ENCODE data around the gene ST3GAL5.

Gene ST3GAL5

DNA sequence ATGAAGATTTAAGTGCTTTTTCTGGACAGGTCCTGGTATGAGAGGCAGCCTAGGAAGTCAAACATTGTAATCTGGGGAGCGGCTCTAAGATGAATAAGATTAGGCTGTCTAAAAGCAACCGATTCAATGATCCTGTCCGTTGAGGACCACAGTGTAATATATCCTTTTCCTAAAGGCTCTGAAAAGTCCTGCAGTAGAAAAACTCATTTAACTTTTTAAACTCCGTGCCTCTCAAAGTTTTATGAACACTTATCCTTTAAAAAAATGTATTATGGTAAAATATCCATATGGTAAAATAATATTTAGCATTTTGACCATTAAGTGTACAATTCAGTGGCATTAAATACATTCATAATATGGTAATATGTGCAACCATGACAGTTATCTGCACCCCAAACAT is 95.2 kb downstream of the ST3GAL5 start:
- DNase-seq: no peak

DNA sequence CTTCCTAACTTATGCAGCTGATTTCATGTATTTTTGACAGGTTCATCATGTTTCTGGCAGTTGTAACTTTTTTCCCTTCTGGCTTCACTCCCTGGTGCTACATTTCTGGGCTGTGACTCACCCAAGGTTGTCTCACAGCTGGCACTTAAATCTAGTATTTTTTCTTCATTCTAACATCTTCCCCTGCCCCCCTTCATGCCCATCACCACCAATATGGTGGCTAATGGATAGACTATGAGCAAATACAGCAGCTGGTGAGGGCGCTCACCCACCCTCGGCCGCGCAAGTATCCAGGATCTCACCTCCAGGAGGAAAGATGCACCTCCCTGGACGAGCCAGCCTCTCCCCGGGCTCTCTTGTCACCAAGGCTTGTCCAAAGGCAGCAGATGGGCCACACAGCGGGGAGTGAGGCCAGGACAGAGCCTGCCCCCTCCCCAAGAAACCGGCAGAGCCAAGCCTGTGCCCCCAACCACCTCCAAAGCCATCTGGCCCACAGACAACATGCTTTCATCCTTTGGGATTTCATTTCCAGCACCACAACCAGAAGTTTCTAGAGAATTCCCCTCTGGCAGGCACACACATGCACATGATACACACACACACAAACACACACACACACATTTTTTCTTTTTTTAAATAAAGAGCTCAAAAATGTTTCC is 95.9 kb downstream of the ST3GAL5 start:
- peak in 1 of 56 donors; percentile 13 for DNase-seq

DNA sequence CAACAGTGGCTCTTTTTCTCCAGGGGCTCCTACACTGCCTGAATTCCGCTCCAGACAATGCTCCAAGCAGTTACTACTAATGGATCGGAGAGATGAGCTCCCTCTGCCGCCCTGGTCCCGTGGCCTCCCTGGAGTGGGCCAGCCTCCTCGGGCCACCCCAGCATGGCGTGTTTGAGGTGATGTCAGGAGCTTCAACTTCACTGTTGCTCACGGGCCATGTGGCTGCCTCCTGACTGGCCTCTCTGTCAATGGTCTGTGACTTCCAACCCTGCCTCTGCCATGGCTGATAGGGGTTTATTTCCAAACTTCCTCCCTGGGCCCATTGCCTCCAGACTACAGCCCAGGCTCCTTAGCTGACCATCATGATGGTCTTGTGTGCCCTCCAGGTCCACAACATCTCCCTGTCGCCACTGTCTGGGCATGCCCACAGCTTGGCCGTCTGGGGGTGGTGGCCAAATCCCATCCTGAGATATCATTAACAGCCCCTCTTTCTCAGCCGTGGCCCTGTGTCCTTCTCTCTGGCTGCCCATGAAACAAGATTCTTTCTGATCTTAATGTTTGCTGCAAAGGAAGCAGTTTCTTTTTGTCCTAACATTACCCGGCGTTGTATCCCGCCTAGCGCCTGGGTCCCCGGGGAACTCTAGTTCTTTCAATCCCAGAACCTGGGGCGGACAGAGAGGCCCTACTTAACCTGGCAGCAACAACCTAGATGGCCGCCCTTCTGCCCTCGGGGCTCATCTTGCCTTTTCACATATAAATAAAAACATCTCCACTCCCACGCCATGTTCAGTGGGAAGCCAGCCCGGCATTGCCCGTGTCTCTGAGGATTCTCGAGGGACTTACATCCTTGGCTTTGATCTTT is 96.9 kb downstream of the ST3GAL5 start:
- DNase-seq: no peak

DNA sequence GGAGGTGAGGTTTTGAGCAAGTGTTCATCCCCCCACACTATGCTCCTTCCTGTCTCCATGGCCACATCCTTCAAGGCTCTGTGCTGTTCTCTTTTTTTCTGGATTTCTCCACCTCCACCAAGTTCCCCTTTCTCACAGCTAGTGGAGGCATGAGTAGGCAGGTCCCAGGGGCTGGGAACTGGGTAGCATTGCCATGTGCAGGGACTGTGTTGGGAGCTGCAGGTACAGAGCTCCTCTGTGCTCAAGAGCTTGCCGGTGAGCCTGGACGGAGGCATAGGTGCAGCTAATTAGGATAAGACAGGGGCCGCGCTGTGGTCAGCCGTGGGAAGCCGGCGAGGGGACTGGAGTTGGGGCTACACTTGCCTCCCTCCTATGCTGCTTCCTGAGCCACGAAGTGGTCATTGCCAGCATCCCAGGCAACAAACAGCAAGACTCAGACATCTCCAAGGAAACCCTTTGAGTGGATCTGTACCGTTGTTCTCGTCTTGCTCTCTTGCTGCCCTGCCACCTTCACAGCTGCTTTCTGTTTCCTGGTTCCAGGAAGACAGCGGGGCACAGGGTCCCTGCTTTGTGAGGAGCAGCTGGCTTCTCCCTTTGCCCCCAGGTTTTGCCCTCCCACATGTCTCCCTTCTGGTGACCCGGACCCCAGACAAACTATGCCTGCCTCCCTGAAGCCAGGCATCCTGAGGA is 98.1 kb downstream of the ST3GAL5 start:
- DNase-seq: peak in 7 of 56 donors; percentile 16 to 55 (median 24)

DNA sequence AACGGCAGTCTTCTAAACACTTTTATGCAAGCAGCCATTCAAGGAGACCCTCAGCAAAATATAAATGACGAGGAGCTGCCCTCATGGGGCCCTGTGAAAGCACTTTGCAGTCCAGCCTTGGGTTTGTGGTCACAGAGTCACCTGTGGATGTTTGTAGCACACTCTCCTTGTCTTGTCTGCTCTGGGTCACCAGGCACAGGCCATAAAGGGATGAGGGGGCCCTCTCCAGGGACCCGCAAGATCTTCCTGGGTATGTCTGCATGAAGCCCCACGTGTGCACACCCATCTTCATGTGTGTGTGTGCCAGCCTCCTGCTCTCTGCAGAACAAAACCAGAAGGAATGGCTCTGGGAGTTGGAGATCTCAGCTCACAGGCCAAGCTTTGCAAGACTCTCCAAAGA is 98.8 kb downstream of the ST3GAL5 start:
- DNase-seq: no peak

DNA sequence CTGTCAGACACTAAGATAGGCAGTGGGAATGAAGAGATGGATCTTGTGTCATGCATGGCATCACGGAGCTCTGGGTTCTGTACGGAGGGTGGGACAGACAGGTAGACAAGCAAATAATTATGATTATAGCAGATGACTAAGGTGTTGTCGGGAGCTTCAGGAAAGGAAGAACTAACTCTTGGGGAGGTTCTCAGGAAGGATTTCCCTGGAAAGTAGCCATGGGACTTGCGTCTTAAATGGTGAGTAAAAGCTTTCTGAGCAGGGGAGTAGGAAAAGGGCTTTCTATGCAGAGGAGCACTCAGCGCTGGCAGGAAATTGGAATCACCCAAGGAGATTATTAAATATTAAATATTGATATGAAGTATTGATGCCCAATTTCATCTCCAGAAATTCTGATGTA is 99.5 kb downstream of the ST3GAL5 start:
- no peak for DNase-seq

DNA sequence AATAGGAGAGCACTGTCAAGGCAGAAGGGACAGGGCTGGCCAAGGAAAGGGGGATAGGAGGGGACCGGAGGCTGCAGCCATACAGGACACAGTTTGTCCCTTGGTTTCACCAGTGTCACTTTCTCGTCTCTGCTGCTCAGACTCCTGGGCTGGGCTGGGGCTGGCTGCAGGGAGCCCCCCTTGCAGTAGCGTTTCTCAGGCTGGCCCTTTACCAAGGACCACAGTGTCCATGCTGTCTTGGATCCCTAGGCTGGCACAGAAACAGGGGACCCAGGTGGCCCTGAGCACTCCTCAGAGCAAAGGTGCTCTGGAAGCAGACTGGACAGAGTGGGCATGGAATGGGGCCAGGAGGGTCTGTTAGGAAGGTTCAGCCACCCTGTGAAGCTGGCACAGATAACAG is 100.2 kb downstream of the ST3GAL5 start:
- DNase-seq: no peak

DNA sequence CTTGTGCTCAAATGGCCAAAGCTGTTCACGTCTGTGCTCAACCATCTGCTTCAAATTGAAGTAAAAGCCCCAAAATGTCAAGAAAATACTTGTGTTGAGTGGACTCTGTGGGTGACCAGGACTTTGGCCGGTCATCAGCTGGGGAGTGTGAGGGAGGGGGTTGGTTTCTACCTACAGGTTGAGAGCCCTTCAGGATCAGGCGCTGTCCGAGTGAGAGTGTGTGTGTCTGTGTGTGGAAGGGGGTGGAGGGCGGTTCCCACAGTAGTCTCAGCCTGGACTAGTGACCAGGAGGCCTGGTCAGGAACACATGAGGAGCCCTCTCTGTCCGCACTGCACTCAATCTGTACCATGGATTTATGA is 100.8 kb downstream of the ST3GAL5 start:
- DNase-seq: no peak

DNA sequence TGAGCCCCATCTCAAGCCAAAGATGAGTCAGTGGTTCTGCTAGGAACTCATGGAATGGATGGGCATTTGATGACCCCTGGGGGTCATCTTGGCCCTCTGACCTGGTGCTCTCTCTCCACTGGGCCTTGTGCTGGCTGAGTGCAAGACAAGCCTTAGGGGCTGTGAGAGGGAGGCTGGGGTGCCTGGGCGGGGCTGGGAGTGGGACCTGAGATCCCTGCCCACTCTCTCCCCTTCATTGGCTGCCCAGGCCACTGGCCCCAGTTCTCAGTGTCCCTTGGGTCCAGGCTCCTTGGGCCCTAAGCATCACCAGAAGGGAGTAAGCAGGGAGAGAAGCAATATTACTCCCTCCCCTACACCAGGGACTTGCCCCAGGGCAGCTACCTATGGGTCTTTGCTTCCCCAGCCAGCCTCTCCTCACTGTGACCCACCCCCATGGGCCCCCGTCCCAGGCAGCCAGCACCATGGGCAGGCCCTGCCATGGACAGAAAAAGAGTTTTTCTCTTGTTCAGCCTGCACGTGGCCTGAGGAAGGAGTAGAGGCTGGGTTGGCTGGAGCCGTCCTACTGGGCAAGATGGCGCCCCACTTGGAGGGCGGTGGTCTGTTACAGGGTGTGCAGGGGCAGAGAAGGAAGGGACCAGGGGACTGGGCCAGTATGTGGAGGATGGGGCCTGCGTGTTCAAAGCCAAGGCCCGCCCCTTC is 101.4 kb downstream of the ST3GAL5 start:
- no peak for DNase-seq

Measured in nucleus accumbens (tissue), 56 donors.